Fibroblast of the aortic adventitia (primary cell): ENCODE results near the gene CHCHD2. TPM values are rescaled to one million over a fixed set of nuclear protein-coding genes. Genes with fewer than 3 reads are reported as not detected.
A peak's percentile ranks its signal among the peaks of the same experiment; 100 is the strongest.
"Not testable (repeated sequence)": the region's sequence is repeated elsewhere in the genome, so short reads cannot be mapped to it uniquely, and the experiment has no call there.

ENCODE experiments used
- DNase-seq: peaks from one replicate; pipeline ENCODE4 v3.0.0-alpha.2; 2010; ENCODE audit warnings: low read depth
- H3K4me3 ChIP-seq: 2 replicates; pipeline ENCODE4 v1.5.1; 2011; ENCODE audit warnings: low read depth, mild to moderate bottlenecking, control low read depth, low read length, moderate library complexity
- CTCF ChIP-seq: IDR thresholded peaks from 2 replicates; pipeline ENCODE4 v1.5.1; 2011; ENCODE audit warnings: mild to moderate bottlenecking, low read length, control low read depth, inconsistent platforms; ENCODE audit not compliant: insufficient read depth
- total RNA-seq: library from RNA; depleted of rRNA; stranded (reverse); fragments of >200 nt; gene quantifications from 2 replicates; pipeline ENCODE4 v1.2.3, GENCODE V29; 2012; ENCODE audit warnings: low replicate concordance

CHCHD2 gene
- total RNA-seq, 1 donor = 348 TPM

DNA sequence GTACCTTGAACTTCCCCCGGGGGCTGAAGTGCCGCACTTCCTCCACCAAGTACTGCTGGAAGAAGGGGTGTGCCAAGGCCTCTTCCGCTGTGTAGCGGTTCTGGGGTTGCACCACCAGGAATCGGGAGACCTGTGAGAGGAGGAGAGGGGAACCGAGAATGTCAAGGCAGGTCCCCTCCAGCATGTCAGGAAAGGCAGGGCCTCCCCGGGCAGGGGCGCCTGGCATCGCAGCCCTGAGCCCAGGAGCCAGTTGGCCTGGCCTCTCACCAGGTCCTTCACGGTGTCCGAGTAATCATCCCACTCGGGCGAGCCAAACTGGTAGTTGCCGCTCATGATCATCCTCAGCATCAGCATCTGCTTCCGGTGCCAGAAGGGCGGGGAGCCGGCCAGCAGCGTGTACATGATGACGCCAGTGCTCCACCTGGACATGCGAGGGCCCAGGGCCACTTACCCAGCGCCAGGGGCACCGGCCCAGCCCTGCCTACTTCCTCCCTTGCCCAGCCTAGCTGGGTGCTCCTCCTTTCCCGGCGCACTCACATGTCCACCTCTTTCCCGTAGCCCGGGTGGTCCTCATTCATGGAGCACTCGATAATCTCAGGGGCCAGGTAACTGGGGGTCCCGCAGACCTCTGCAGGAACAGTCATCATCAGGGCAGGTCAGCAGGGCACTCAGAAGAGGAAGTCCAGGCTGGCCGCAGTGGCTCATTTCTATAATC, 24.5 kb downstream of the CHCHD2 start:
- TF ChIP-seq CTCF = no peak
- no peak overlapping the region for H3K4me3 ChIP-seq
- DNase-seq = no peak

GRCh38 chr7:56080726-56081435, 25.4 kb downstream of the CHCHD2 start:
- not testable (repeated sequence) for DNase-seq, H3K4me3 ChIP-seq

DNA sequence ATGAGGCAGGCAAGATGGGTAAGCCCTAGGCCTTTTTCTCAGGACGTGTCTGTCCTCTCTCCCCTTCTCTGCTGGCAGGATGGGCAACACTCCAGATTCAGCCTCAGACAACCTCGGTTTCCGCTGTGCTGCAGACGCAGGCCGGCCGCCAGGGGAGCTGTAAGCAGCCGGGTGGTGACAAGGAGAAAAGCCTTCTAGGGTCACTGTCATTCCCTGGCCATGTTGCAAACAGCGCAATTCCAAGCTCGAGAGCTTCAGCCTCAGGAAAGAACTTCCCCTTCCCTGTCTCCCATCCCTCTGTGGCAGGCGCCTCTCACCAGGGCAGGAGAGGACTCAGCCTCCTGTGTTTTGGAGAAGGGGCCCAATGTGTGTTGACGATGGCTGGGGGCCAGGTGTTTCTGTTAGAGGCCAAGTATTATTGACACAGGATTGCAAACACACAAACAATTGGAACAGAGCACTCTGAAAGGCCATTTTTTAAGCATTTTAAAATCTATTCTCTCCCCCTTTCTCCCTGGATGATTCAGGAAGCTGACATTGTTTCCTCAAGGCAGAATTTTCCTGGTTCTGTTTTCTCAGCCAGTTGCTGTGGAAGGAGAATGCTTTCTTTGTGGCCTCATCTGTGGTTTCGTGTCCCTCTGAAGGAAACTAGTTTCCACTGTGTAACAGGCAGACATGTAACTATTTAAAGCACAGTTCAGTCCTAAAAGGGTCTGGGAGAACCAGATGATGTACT, 26.7 kb downstream of the CHCHD2 start:
- H3K4me3 ChIP-seq = no peak overlapping the region
- peak; percentile 68 for DNase-seq
- peak; percentile 83 for TF ChIP-seq CTCF

DNA sequence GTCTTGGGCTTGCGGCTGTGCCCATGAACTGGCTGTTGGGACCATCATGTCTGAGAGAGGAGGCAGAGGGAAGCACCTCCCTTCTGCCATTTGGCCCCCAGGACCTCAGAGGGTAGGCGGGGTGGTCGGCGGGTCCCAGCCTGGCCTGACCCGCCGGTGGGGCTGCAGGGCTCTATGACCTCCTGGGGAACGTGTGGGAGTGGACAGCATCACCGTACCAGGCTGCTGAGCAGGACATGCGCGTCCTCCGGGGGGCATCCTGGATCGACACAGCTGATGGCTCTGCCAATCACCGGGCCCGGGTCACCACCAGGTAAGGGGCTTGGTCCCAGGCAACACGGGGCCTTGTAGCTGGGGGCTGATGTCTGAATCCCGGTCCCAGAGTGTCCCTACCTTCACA, 28.1 kb downstream of the CHCHD2 start:
- no peak for TF ChIP-seq CTCF
- no peak overlapping the region for H3K4me3 ChIP-seq
- DNase-seq = no peak

DNA sequence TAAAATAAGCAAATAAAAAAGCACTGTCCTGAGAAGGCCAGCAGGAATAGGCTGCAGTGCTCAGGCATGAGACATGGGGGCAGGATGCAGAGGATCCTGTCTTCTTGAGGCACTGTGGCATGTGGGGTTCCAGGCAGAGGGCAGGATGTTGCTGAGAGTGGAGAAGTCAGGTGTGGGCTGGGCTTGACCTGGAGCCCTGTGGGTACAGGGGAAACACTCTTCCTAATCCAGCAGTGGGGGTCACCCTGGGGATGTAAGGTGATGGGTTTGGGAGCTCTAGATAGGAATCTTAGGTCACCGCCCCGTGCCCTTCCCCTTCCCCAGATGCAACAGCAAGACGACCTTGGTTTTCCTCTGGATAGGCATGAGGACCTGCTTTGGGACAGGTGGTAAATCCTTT, 28.6 kb downstream of the CHCHD2 start:
- TF ChIP-seq CTCF = no peak
- no peak overlapping the region for H3K4me3 ChIP-seq
- no peak for DNase-seq

- H3K4me3 ChIP-seq = no peak overlapping the region
- peak; percentile 86 for DNase-seq
- peak; percentile 89 for TF ChIP-seq CTCF
Measured at GRCh38 chr7:56074371-56074791, 31.9 kb downstream of the CHCHD2 start.

DNA sequence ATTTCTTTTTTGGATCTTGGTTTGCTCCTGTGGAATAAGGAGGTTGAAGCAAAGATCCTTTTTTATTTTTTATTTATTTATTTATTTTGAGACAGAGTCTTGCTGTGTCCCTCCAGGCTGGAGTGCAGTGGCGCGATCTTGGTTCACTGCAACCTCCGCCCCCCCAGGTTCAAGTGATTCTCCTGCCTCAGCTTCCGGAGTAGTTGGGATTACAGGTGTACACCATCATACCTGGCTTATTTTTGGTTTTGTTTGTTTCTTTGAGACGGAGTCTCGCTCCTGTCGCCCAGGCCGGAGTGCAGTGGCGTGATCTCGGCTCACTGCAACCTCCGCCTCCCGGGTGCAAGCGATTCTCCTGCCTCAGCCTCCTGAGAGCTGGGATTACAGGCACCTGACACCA, 39.9 kb downstream of the CHCHD2 start:
- H3K4me3 ChIP-seq, DNase-seq: not testable (repeated sequence)
